IPS-18c (cell line): ENCODE results near the gene INTS1.
"Not testable (repeated sequence)": the region's sequence is repeated elsewhere in the genome, so short reads cannot be mapped to it uniquely, and the experiment has no call there.

Experiments used
- H3K4me3 ChIP-seq: 2 replicates; pipeline ENCODE4 v1.7.0; 2013; ENCODE audit warnings: low read depth, mild to moderate bottlenecking, low read length, moderate library complexity; ENCODE audit not compliant: insufficient read depth
- H3K9me3 ChIP-seq: one replicate; pipeline ENCODE4 v1.6.1; 2013; ENCODE audit warnings: mild to moderate bottlenecking, low read length, moderate library complexity; ENCODE audit not compliant: control insufficient read depth, insufficient read depth

The INTS1 gene

DNA sequence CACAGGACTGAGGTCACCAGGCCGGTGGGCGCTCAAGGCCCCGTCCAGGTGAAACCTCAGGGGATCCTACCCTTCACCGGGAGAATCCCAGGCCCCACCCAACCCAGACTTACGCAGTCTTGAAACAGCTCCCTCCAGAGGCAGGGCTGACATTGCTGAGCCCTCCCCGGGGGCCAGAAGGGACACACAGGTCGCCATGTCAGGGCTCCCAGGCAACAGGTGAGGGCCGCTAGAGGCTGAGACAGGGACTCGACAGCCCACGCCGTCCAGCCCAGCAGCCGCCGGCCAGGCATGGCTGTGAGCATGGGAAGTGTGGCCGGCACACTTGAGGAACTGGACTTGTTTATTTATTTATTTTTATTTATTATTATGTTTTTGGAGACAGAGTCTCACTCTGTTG is 55.2 kb downstream of the INTS1 start:
- Histone ChIP-seq H3K4me3 (no peak overlapping the region), H3K9me3 (no peaks in the 10 kb centered on the region)

DNA sequence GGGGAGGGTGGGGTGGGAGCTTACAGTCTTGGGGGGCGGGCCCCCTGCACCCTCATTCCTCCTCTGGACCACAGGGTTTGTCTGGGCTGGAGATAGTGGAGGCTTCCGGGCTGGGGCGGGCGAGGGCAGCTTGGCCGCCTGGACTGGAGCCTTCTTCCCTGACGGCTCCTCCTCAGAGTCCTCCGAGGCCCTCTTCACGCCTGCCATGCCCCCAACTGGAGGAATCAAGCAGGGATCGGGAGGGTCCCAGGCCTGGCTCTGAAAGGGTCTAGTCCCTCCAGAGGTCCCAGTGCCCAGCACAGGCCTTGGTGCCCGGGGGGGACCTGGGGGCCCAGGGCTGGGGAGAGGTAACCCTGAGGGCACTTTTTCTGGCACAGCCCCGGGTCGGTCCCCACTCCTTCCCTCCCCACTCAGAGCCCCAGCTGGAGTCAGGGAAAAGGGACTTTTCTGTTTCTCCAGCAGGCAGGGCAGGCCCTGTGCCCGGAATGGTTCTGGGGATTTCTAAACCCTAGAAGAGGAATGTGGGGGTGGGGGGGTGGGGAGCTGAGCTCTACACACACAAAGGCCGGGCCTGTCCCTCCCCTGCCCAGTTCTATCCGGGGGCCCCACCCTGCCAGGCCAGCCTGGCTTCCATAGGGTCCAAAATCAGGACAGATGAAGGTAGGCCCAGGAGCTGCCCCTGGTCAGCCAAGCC is 56.5 kb downstream of the INTS1 start:
- Histone ChIP-seq H3K9me3 (no peaks in the 10 kb centered on the region), H3K4me3 (no peak overlapping the region)

- H3K9me3 ChIP-seq, result no peaks in the 10 kb centered on the region
- no peak overlapping the region for H3K4me3 ChIP-seq
These were observed 57.1 kb downstream of the INTS1 start for GRCh38 chr7:1447112-1447511.

- Histone ChIP-seq H3K9me3 (no peaks in the 10 kb centered on the region), H3K4me3 (no peak overlapping the region)
These were observed 57.6 kb downstream of the INTS1 start for GRCh38 chr7:1446620-1447032.

- not testable (repeated sequence) for H3K4me3 ChIP-seq, H3K9me3 ChIP-seq
These were observed 58.2 kb downstream of the INTS1 start for GRCh38 chr7:1446026-1446425.

DNA sequence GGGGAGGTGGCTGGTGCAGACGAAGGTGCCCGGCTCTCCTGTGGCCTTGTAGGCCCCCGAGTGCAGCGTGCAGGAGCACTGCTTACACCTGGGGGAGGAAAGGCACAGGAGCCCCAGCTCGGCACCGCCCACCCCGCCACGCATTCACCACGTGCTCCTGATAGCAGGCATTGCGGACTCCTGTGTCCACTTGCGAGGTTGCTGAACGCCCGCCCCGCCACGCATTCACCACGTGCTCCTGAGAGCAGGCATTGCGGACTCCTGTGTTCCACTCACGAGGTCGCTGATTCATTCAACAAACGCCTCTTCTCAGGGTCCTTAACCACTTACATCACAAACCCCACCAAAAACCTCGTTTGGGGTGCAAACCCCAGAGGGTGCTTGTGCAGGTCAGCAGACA is 58.8 kb downstream of the INTS1 start:
- no peak overlapping the region for H3K4me3 ChIP-seq
- no peaks in the 10 kb centered on the region for H3K9me3 ChIP-seq

- Histone ChIP-seq H3K4me3 (no peak overlapping the region), H3K9me3 (no peaks in the 10 kb centered on the region)
These were observed 59.3 kb downstream of the INTS1 start for GRCh38 chr7:1444925-1445322.

DNA sequence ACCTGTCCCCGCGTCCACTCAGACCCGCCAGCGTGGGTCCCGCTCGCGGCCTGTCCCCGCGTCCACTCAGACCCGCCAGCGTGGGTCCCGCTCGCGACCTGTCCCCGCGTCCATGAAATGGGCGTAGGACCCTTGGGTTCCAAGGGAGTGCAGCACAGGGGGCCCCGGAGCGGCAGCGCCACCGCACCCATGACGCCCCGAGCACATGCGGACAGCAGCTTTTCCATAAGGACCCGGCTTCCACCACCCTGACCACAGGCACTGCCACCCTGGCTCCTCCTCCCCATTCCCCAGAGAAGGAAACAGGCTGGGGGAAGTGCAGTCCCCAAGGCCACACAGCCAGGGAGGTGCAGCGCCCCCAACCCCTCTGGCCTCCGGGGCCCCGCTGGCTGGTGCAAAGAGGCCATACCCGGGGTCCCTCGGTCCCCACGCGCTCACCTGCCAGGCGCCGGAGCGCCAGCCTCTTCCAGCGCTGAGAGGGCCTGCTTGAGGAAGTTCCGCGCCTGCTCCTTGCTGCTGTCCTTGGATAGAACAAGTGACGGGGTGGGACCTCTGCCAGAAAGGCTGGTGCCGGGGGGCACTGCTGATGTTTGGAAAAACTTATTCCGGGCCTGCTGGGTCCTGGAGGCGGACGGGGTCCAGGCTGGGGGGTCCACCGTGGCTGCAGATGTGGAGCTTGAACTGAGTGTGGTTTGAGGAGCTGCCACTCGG is 59.8 kb downstream of the INTS1 start:
- Histone ChIP-seq H3K9me3 (no peaks in the 10 kb centered on the region), H3K4me3 (no peak overlapping the region)

DNA sequence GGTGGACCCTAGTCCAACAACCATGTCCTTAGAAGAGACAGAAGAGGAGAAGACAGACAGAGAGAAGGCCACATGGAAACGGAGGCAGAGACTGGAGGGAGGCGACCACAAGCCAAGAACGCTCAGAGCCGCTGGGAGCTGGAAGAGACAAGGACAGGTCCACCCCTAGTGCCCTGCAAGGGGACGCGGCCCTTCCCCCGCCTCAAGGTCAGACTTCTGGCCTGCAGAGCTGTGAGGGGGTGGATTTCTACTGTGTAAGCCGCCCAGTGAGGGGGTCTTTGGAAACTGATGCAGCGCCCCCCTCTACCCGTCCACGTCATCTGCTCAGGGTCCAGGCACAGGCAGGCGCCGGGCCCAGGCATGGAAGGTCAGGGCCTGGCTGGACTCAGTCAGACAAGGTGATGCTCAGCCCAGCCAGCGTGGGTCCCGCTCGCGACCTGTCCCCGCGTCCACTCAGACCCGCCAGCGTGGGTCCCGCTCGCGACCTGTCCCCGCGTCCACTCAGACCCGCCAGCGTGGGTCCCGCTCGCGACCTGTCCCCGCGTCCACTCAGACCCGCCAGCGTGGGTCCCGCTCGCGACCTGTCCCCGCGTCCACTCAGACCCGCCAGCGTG is 60.5 kb downstream of the INTS1 start:
- H3K9me3 ChIP-seq, result not testable (repeated sequence)

GRCh38 chr7:1442355-1443124 is 61.6 kb downstream of the INTS1 start:
- Histone ChIP-seq H3K4me3 (no peak overlapping the region), H3K9me3 (no peaks in the 10 kb centered on the region)

More for the DNA sequence above, 60.5 kb downstream of the INTS1 start:
- not testable (repeated sequence) for H3K4me3 ChIP-seq

- no peaks in the 10 kb centered on the region for H3K9me3 ChIP-seq
- H3K4me3 ChIP-seq, result no peak overlapping the region
These were observed 62.4 kb downstream of the INTS1 start for GRCh38 chr7:1441615-1442354.

DNA sequence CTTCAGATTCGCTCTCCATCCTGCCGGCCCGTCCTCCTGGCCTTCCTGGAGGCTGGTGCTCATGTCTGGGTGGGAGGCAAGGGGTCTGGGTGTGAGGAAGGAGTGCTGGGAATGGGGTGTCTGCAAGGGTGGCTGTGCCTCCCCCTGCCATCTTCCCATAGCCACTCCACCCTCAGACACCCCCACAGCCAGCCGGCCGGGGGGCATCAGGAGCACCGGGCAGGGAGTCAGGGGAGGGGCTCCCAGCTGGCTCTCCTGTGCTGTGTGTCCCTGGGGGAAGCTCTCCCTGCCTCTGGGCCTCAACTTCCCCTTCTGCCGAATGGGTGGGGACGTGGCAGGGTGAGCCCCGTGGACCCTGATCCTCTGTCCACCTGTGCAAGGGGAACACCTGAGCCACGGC is 63.6 kb downstream of the INTS1 start:
- H3K9me3 ChIP-seq, result no peaks in the 10 kb centered on the region

GRCh38 chr7:1439373-1440363 is 64.5 kb downstream of the INTS1 start:
- Histone ChIP-seq H3K9me3 (no peaks in the 10 kb centered on the region), H3K4me3 (no peak overlapping the region)

More for the DNA sequence above, 63.6 kb downstream of the INTS1 start:
- H3K4me3 ChIP-seq, result no peak overlapping the region

DNA sequence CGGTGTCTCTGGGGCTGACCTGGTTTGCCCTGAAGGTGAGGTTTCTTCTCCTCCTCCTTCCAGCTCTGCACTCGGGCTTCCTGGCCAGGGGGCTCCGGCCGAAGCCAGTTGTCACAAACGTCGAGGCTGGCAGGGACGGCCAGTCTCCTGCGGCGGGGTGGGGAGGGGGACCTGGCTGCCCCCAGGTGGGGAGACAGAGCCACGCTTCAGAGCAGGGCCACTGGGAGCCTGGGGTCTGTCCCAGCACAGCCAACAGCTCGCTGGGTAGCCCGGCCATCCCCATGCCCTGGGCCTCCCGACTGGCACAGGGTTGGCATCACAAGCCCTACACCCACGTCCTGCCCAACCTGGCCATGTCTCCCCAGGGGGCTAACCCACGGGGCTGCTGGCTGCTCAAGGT is 65.4 kb downstream of the INTS1 start:
- no peaks in the 10 kb centered on the region for H3K9me3 ChIP-seq
- no peak overlapping the region for H3K4me3 ChIP-seq

DNA sequence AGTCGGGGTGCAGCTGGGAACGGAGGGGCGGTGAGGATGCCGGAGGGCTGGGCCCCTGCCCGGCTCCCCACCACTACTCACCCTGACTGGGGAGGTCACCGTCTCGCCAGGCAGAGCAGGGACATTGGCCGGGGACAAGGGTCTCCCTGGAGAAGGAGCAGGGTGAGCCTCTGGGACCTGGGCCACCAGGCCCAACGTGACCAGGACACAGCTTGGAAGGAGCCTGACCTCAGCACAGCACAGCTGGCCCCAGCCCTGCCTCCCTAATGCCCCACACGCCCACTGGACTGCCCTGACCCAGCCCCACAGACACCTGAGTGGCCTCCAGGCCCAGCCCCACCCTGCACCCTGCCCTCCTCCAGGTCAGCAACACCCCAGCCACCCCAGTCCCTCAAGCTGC is 66.0 kb downstream of the INTS1 start:
- no peaks in the 10 kb centered on the region for H3K9me3 ChIP-seq

More for the DNA sequence above, 66.0 kb downstream of the INTS1 start:
- no peak overlapping the region for H3K4me3 ChIP-seq
